Fibroblast of villous mesenchyme (primary cell): ENCODE measurements around the gene PRKAR1B. TPM values are rescaled to one million over a fixed set of nuclear protein-coding genes. Genes with fewer than 3 reads are reported as not detected.

ENCODE experiments used
- DNase-seq: peaks from one replicate; pipeline ENCODE4 v3.0.0-alpha.2; 2010; ENCODE audit warnings: low read depth
- H3K4me3 ChIP-seq: 2 replicates; pipeline ENCODE4 v1.5.1; 2011; ENCODE audit warnings: low read depth, mild to moderate bottlenecking, low read length
- total RNA-seq: library from RNA; depleted of rRNA; stranded (reverse); fragments of >200 nt; gene quantifications from 2 replicates; pipeline ENCODE4 v1.2.3, GENCODE V29; 2012
- TF ChIP-seq, protein P1 (sequence below): IDR thresholded peaks from 2 replicates; pipeline ENCODE4 v1.5.1; 2012; ENCODE audit warnings: low read depth, mild to moderate bottlenecking, low read length; ENCODE audit not compliant: insufficient read depth

PRKAR1B gene
- total RNA-seq, 1 donor, result 16.4 TPM

DNA sequence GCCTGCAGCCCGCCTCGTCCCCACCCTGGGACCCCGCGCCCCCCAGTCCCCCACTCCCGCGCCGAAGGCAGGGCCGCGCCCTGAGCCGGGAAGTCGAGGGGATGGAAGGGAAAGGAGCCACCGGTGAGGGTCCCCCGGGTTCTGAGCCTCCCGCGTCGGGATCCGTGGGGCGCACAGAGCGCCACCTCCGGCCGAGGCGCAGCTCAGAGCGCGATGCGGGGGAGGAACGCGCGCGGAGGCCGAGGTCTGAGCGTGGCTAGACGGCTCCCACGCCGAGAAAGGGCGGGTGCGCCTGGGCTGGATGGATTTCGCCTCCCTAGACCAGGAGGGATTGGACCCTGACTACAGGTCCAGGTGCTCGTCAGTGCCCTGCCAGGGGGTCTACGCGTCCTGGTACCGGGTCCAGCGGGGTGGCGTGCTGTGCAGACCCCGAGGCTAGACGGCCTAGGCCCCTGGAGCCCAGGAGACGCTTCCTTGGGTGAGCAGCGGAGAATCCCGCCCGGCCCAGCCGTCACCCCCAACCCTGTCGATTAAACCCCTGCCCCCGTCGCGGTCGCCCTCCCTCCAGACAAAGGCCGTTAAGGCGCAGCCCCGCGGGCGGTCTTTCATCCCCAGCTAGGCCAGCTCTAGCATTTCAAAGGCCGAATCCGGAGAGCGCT lies 206.4 kb downstream of the PRKAR1B start:
- peak overlapping the region; percentile 57 for H3K4me3 ChIP-seq
- DNase-seq, result no peak
- TF ChIP-seq, protein P1, sequence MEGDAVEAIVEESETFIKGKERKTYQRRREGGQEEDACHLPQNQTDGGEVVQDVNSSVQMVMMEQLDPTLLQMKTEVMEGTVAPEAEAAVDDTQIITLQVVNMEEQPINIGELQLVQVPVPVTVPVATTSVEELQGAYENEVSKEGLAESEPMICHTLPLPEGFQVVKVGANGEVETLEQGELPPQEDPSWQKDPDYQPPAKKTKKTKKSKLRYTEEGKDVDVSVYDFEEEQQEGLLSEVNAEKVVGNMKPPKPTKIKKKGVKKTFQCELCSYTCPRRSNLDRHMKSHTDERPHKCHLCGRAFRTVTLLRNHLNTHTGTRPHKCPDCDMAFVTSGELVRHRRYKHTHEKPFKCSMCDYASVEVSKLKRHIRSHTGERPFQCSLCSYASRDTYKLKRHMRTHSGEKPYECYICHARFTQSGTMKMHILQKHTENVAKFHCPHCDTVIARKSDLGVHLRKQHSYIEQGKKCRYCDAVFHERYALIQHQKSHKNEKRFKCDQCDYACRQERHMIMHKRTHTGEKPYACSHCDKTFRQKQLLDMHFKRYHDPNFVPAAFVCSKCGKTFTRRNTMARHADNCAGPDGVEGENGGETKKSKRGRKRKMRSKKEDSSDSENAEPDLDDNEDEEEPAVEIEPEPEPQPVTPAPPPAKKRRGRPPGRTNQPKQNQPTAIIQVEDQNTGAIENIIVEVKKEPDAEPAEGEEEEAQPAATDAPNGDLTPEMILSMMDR, result no peak

- TF ChIP-seq, protein P1, result peak; percentile 19
- DNase-seq, result peak; percentile 68
- H3K4me3 ChIP-seq, result peak within 1 kb of the TSS; percentile 74
These were observed 207.3 kb downstream of the PRKAR1B start, which contains the start of gene PDGFA for GRCh38 chr7:519484-520390. PDGFA (minus strand) TSS chr7:519846; CDS start chr7:519001, 845 bp downstream.

GRCh38 chr7:518630-519483 lies 208.2 kb downstream of the PRKAR1B start:
- DNase-seq, result peak; percentile 84
- TF ChIP-seq, protein P1, result no peak
- H3K4me3 ChIP-seq, result peak overlapping the region; percentile 74

- TF ChIP-seq, protein P1, result no peak
These were observed 209.1 kb downstream of the PRKAR1B start for GRCh38 chr7:517774-518629.

GRCh38 chr7:516606-517456 lies 210.2 kb downstream of the PRKAR1B start:
- DNase-seq, result peak; percentile 85
- TF ChIP-seq, protein P1, result no peak
- peak overlapping the region; percentile 74 for H3K4me3 ChIP-seq

More at GRCh38 chr7:517774-518629, 209.1 kb downstream of the PRKAR1B start:
- peak overlapping the region; percentile 74 for H3K4me3 ChIP-seq
- peak; percentile 83 for DNase-seq
